GM12878 (cell line): ENCODE measurements around the gene CTIF. TPM values are rescaled to one million over a fixed set of nuclear protein-coding genes. Genes with fewer than 3 reads are reported as not detected.

Source experiments
- ATAC-seq: fragments of 200-7000 bp; cut with Tn5 transposase; 3 replicates; pipeline ENCODE4 v1.9.1; 2020; ENCODE audit warnings: mild to moderate bottlenecking, moderate library complexity
- BruUV-seq: library from RNA; stranded (reverse); fragments of 400-500 nt; replicated peaks from 2 replicates; lab custom pipeline; 2021; lab: Mats Ljungman, UMichigan
- CTCF ChIA-PET: fragments of 300-600 bp; sonication (Branson Sonifier 250); formaldehyde crosslinking; extraction: SDS; loops from one replicate; lab custom pipeline; 2021; ENCODE audit warnings: inconsistent platforms; lab: Yijun Ruan, JAX
- POLR2A ChIA-PET: fragments of 350-600 bp; formaldehyde crosslinking; extraction: SDS; loops from one replicate; lab custom pipeline; 2021; ENCODE audit warnings: inconsistent platforms; lab: Charles Lee
- RAD21 ChIA-PET: fragments of 300-600 bp; sonication (Branson Sonifier 250); formaldehyde crosslinking; loops from one replicate; lab custom pipeline; 2023; ENCODE audit warnings: antibody characterized with exemption; ENCODE audit not compliant: unreplicated experiment; lab: Charles Lee
- SMC1A ChIA-PET: fragments of 300-600 bp; sonication (Branson Sonifier 250); formaldehyde crosslinking; loops from one replicate; lab custom pipeline; 2023; ENCODE audit not compliant: unreplicated experiment, uncharacterized antibody; lab: Charles Lee
- DNase-seq: peaks from one replicate; pipeline ENCODE4 v3.0.0-alpha.2; 2011; ENCODE audit warnings: low read depth, low spot score
- FAIRE-seq: peaks from 3 replicates; lab custom pipeline; 2011; peaks lifted over from hg19 to GRCh38; lab: Jason Lieb, UNC
- H2AFZ ChIP-seq: 2 replicates; pipeline ENCODE4 v1.6.0; 2011; ENCODE audit warnings: low read depth, low read length, control low read depth; ENCODE audit not compliant: control insufficient read depth
- H3K27ac ChIP-seq: 2 replicates; pipeline ENCODE4 v1.5.1; 2011; ENCODE audit warnings: control low read depth; ENCODE audit not compliant: control insufficient read depth, insufficient read depth
- H3K27me3 ChIP-seq, 2 experiments: replicated peaks in 1 of 2; 2 replicates each; pipeline versions ENCODE4 v1.6.0 to v1.6.1; 2011; ENCODE audit warnings: low read length in 1 of 2; ENCODE audit not compliant: control insufficient read depth in 2 of 2, insufficient read depth in 2 of 2
- H3K36me3 ChIP-seq, 2 experiments: 2 replicates each; pipeline ENCODE4 v1.5.1; 2011; ENCODE audit warnings: low read length in 1 of 2; ENCODE audit not compliant: control insufficient read depth in 2 of 2, insufficient read depth in 2 of 2
- H3K4me1 ChIP-seq: 2 replicates; pipeline ENCODE4 v1.6.1; 2011; ENCODE audit warnings: mild to moderate bottlenecking, low read length, moderate library complexity, mixed read lengths; ENCODE audit not compliant: control insufficient read depth, insufficient read depth
- H3K4me2 ChIP-seq: 2 replicates; pipeline ENCODE4 v1.6.0; 2011; ENCODE audit warnings: control low read depth; ENCODE audit not compliant: control insufficient read depth, insufficient read depth
- H3K4me3 ChIP-seq: fragments of 200-600 bp; sonication (generic); 2 replicates; pipeline ENCODE4 v1.5.1; 2016
- H3K79me2 ChIP-seq: 2 replicates; pipeline ENCODE4 v1.6.0; 2011; ENCODE audit warnings: low read length; ENCODE audit not compliant: control insufficient read depth, insufficient read depth
- H3K9ac ChIP-seq: 2 replicates; pipeline ENCODE4 v1.8.0; 2011; ENCODE audit warnings: low read length, control low read depth, mixed read lengths; ENCODE audit not compliant: control insufficient read depth, insufficient read depth
- H3K9me3 ChIP-seq: replicated peaks from 3 replicates; pipeline ENCODE4 v1.5.1; 2011; ENCODE audit warnings: mild to moderate bottlenecking, low read length; ENCODE audit not compliant: control insufficient read depth, insufficient read depth
- H4K20me1 ChIP-seq: 2 replicates; pipeline ENCODE4 v1.6.0; 2011; ENCODE audit not compliant: control insufficient read depth, insufficient read depth
- EGR1 ChIP-seq, 2 experiments: IDR thresholded peaks; 1 replicate in 1 of 2; 2 replicates in 1 of 2; pipeline ENCODE4 v1.6.1; 2011 to 2012; ENCODE audit warnings: low read depth in 2 of 2, low read length in 2 of 2, borderline replicate concordance in 1 of 2, mild to moderate bottlenecking in 1 of 2, moderate library complexity in 1 of 2
- HDGF ChIP-seq: fragments of 450-650 bp; IDR thresholded peaks from 2 replicates; pipeline ENCODE4 v1.6.1; 2016; ENCODE audit warnings: antibody characterized with exemption
- MXI1 ChIP-seq: fragments of 150-350 bp; IDR thresholded peaks from 2 replicates; pipeline ENCODE4 v1.6.1; 2011; ENCODE audit warnings: low read depth, mild to moderate bottlenecking, inconsistent platforms, low read length, improper control_type of control experiment
- RFX5 ChIP-seq: IDR thresholded peaks from 2 replicates; pipeline ENCODE4 v1.6.1; 2011; ENCODE audit warnings: low read depth, low read length, improper control_type of control experiment
- SMAD1 ChIP-seq: fragments of 450-650 bp; IDR thresholded peaks from 2 replicates; pipeline ENCODE4 v1.6.1; 2018; ENCODE audit warnings: mild to moderate bottlenecking, low read depth; ENCODE audit not compliant: partially characterized antibody
- SRF ChIP-seq, 2 experiments: IDR thresholded peaks; 2 replicates each; pipeline ENCODE4 v1.6.1; 2011; ENCODE audit warnings: low read depth in 2 of 2, low read length in 2 of 2, mild to moderate bottlenecking in 1 of 2, moderate library complexity in 1 of 2
- STAT3 ChIP-seq: IDR thresholded peaks from 2 replicates; pipeline ENCODE4 v1.6.1; 2011; ENCODE audit warnings: low read depth, low read length, improper control_type of control experiment
- WGBS: methylation state at CpG from one replicate; pipeline ENCODE4 v1.1.6; 2016; ENCODE audit warnings: low lambda C conversion rate; ENCODE audit not compliant: insufficient replicate concordance, insufficient coverage; ENCODE audit errors: missing lambda C conversion rate; 5-methylcytosine and 5-hydroxymethylcytosine counted together
- in situ Hi-C: fragments of 300-500 bp; cut with MboI; formaldehyde crosslinking; loops from 9 replicates; pipeline ENCODE4 v1.14.3; 2018; ENCODE audit warnings: mixed read lengths
- intact Hi-C: fragments of 100-400 bp; cut with micrococcal nuclease; formaldehyde crosslinking; loops from one replicate; pipeline ENCODE4 v1.14.2; 2022; ENCODE audit not compliant: unreplicated experiment
- polyA plus RNA-seq, 11 experiments: library from polyadenylated mRNA; depleted of rRNA in 4 of 11; unstranded in 6 of 11; stranded (reverse) in 5 of 11; fragments of >200 nt; fragmentation: Nextera tagmentation in 4 of 11; fragmentation: Illumina TruSeq in 1 of 11; extraction: Ambion mirVana in 4 of 11; extraction: Trizol in 1 of 11; gene quantifications; 1 replicate in 1 of 11; 2 replicates in 10 of 11; pipeline versions ENCODE4 v1.2.1 to v1.2.3, GENCODE V29; 2011 to 2016; ENCODE audit warnings: inconsistent platforms in 2 of 11, missing spikeins in 2 of 11, low read depth in 1 of 11
- total RNA-seq, 4 experiments: library from RNA; depleted of rRNA in 3 of 4; stranded (reverse); fragments of >200 nt in 3 of 4; fragmentation: Illumina TruSeq in 1 of 4; extraction: Trizol in 1 of 4; gene quantifications; 2 replicates each; pipeline versions ENCODE4 v1.2.1 to v1.2.3, GENCODE V29; 2013 to 2021
- TF ChIP-seq, protein P1 (sequence below): fragments of 450-650 bp; IDR thresholded peaks from 2 replicates; pipeline ENCODE4 v1.6.1; 2014; ENCODE audit warnings: mild to moderate bottlenecking
- TF ChIP-seq, protein P2 (sequence below): fragments of 450-650 bp; IDR thresholded peaks from 2 replicates; pipeline ENCODE4 v1.6.1; 2017; ENCODE audit warnings: mild to moderate bottlenecking, low read depth, inconsistent platforms; ENCODE audit not compliant: poor library complexity, severe bottlenecking

CTIF gene
- total and polyA plus RNA-seq, 10 of the 15 experiments (the other 5 are each of a cell fraction or from before 2014, with no cell fraction given) = 0.06 to 11.6 (median 2.5) TPM

DNA sequence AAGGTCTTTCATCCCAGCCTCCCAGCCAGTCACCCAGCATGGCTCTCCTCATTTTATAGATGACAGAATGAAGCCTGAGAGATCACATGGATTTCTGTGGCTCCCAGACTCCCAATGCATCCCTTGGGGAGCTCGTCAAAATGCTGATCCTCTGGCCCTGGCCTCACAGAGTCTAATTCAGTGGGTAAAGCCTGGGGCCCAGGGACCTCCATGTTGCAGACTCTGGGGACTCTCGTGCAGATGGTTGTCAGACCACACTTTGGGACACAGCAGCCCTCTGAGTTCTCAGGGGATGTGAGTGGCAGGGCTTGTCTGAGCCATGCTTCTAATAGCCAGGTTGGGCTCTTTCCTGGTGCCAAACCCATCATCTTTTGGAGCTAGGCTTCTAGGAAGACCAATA is 97.0 kb downstream of the CTIF start:
- FAIRE-seq (no peak), ATAC-seq (no peak), DNase-seq (no peak)
- Histone ChIP-seq H3K79me2 (no peaks in the 10 kb centered on the region), H3K27ac (no peak overlapping the region), H3K9ac (no peak overlapping the region), H2AFZ (no peak overlapping the region), H3K27me3 (no peaks in the 10 kb centered on the region), H3K9me3 (no peaks in the 10 kb centered on the region), H3K36me3 (no peaks in the 10 kb centered on the region; a peak in 1 of 4 replicates), H3K4me3 (no peak overlapping the region), H4K20me1 (no peaks in the 10 kb centered on the region), H3K4me1 (no peaks in the 10 kb centered on the region), H3K4me2 (no peak overlapping the region)
- in situ Hi-C loops = no loop called here
- intact Hi-C loops = no loop called here
- WGBS = 3% methylated on average over 2 of the region's 2 CpGs
- CTCF ChIA-PET = interaction anchor here (0.8 to 1.9 kb wide), 2 partner anchors 29 to 191 kb away, joined by 3 to 5 read pairs; no protein-coding TSS in a partner anchor
- no TSS peak for BruUV-seq
- POLR2A ChIA-PET = no interaction called here
- SMC1A ChIA-PET = no interaction called here
- RAD21 ChIA-PET = no interaction called here
- TF ChIP-seq EGR1 (IDR thresholded peaks at IDR 0.05; ENCODE audit: borderline replicate concordance in 1 of 2, low read depth in 2 of 2, low read length in 2 of 2) = no peak
- TF ChIP-seq MXI1 = no peak
- TF ChIP-seq HDGF = no peak
- no peak for TF ChIP-seq STAT3
- no peak for TF ChIP-seq SMAD1
- TF ChIP-seq, protein P1, sequence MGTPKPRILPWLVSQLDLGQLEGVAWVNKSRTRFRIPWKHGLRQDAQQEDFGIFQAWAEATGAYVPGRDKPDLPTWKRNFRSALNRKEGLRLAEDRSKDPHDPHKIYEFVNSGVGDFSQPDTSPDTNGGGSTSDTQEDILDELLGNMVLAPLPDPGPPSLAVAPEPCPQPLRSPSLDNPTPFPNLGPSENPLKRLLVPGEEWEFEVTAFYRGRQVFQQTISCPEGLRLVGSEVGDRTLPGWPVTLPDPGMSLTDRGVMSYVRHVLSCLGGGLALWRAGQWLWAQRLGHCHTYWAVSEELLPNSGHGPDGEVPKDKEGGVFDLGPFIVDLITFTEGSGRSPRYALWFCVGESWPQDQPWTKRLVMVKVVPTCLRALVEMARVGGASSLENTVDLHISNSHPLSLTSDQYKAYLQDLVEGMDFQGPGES = no peak
- TF ChIP-seq RFX5 = no peak
- TF ChIP-seq, protein P2, sequence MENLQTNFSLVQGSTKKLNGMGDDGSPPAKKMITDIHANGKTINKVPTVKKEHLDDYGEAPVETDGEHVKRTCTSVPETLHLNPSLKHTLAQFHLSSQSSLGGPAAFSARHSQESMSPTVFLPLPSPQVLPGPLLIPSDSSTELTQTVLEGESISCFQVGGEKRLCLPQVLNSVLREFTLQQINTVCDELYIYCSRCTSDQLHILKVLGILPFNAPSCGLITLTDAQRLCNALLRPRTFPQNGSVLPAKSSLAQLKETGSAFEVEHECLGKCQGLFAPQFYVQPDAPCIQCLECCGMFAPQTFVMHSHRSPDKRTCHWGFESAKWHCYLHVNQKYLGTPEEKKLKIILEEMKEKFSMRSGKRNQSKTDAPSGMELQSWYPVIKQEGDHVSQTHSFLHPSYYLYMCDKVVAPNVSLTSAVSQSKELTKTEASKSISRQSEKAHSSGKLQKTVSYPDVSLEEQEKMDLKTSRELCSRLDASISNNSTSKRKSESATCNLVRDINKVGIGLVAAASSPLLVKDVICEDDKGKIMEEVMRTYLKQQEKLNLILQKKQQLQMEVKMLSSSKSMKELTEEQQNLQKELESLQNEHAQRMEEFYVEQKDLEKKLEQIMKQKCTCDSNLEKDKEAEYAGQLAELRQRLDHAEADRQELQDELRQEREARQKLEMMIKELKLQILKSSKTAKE = no peak
- TF ChIP-seq SRF (IDR thresholded peaks at IDR 0.05; ENCODE audit: low read depth in 2 of 2, low read length in 2 of 2) = no peak
